EL (cell line): ENCODE measurements around the gene ABCC9.
A peak's percentile ranks its signal among the peaks of the same experiment; 100 is the strongest.

Source experiments
- DNase-seq: peaks from one replicate; pipeline ENCODE4 v3.0.0-alpha.2; 2016

The ABCC9 gene

DNA sequence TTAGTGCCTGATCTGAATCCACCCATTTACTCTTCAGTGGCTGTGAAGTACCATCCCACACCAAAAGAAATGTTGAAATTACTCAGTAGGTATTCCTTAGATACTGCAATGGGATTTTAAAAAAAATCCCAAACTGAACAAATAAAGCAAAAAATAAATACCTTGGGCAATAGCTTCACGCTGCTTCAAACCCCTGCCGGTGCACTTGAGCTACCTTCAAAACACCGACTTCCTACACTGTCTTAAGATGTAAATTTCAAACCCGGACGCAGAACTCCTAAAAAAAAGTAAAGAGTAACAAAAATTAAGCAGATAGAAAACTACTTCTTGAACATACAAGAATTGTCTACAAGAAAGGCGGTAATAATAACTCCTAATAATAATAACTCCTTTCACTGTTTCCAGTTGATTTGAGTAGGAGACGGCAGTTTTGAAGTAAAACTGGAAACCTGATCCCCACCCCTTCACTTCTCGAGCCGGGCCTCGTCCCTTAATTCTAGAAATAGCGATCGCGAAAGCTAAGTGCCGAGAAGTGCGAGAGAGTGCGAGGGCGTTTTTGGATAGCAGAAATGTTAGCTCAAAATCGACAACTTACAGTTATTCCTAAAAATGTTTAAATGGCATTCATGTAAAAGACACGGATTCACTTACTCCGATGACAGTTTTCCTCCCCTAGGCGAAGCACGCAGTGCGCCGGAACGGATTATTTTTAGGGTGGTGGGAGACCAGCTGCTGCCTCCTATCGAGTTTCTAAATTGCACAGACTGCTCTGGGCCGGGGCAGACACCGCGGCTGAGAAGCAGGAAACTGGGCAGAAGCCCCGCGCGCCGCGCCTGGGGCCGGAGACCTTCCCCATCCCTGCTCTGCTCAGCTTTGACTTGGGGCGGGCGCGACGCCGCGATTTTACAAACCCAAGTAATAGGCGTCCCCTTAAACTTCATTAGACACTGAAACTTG is at the start of gene ABCC9:
ABCC9 (minus strand) TSS at position 878 of the 957 bp plus-strand sequence. CDS start 4,752 bp downstream, outside the sequence.
- peak; percentile 53 for DNase-seq

DNA sequence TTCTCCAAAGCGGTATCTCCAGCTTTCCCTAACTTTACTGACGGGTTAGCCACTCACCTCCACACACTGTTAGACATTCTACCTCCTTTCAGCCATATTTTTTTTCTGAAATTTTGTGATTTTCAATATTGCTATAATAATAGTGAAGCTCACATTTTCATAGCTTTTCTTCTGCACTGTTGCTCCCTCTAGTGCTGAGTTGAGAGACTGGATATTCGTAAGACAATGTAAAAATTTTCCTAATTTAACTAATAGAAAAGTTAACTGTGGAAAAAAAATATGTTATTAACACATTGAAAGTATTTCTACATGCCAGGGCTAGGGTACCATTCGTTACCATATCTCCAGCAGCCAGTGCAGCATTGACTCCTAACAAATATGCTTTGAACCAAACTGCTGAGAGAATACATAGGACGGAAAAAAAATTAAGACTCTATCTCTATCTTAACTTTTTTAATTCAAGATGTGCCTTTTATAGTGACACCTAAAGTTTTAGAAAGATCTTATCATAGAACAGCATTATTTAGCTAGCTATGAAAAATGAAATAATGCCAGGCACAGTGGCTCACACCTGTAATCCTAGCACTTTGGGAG is 48.7 kb upstream of the ABCC9 start:
- DNase-seq = peak; percentile 36

DNA sequence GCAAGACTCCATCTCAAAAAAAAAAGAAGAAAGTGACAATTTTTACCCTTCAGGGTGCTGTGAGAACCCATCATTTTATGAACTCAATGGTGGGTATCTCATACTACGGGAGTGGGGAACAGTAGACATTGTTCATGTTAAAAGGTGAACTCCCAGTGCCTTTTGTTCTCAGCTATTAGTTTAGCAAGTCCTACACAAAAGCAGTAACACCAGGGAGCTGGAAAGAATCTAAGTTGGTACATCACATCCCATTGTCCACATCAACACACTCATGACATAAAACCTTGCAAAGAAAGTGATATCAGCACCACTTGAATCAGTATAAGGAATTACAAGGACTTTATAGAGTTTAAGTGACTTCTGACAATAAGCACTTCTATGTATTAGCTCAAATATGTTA is 47.4 kb upstream of the ABCC9 start:
- no peak for DNase-seq

DNA sequence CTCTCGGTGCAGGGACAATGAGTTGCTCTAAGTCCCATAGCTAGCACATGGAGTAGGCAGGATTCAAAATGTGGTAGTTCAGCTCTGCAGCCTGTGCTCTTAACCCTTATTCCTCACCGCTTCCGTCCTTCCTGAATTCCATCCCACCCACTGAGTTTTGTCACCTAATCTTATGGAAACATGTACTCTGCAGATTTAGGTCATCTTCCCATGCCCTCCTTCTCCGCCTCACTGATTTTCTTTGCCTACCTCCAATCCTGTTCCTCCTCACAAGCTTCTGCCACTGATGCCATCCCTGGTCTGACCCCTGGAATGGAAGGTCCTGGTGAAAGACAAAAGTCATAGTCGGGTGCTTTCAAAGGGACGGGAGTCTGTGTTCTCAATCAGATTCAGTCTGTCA is 46.5 kb upstream of the ABCC9 start:
- no peak for DNase-seq

DNA sequence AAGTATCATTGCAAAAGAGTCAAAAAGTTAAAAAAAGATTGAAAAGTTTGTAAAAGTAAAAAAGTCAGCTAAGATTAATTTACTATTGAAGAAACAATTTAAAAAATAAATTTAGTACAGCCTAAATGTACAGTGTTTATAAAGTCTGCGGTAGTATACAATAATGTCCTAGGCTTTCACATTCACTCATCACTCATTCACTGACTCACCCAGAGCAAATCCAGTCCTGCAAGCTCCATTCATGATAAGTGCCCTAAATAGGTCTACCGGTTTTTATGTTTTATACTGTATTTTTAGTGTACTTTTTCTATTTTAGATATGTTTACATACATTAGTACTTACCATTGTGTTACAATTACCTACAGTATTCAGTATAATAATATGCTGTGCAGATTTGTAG is 43.9 kb upstream of the ABCC9 start:
- DNase-seq = no peak

DNA sequence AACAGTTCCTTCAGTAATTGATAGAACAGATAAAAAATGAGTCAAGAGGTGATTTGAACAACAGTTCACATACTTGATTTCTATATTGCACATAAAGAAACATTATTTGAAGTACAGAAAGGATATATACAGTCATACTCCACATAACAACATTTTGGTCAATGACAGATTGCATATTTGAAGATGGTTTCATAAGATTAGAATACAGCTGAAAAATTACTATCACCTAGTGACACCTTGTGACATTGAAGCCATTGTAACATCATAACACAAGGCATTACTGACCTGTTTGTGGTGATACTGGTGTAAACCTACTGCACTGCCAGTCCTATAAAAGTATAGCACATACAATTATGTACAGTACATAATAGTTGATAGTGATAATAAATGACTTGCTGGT is 43.1 kb upstream of the ABCC9 start:
- DNase-seq = no peak

DNA sequence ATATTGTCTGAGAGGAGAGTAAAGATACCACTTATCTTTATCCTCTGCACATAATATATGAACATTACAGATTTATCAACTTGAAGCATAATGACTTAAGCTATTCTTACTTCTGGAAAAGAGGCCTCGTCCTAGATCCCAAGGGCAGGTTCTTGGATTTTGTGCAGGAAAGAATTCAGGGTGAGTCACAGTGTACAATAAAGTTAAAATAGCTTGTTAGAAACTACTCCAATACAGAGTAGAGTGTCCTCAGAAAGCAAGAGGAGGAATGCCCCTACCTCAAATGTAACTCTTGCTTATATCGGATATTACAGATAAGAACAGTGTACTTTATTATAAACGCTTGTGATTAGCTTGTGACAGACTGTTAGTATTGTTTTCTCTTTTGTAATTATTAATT is 41.9 kb upstream of the ABCC9 start:
- no peak for DNase-seq

DNA sequence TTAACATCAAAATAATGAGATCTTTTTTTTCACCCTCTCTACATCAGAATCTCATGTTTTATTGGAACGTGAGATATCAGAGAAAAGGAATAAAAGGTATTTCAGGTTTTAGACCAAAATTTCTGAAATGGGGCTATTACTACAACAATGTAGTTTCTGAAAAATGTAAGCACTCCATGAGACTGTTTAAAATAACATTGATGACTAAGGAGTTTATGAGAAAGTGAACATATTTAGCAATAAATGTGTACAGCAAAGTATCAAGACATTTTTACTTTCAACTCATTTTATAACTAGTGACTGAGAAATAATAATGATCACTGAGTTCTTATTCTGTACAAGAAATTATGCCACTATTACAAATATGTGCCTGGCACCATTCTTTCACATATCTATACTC is 39.3 kb upstream of the ABCC9 start:
- no peak for DNase-seq

DNA sequence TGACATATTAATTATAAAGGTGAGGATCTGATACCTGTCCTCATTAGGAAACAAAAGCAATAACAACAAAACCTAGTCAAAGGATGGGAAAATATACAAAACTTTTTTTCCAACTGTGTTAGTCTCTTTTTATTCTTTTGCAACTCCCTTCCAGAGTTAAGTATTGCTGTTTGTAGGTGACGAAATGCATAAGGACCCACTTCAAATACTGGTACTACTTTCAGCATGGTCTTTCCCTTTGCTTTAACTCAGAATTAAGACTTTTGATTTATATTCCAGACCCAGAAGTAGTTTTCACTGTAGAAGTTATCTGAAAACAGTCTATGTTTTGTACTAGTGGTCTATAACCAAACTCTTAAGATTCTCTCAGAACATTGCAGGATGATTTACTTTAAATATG is 34.1 kb upstream of the ABCC9 start:
- no peak for DNase-seq

DNA sequence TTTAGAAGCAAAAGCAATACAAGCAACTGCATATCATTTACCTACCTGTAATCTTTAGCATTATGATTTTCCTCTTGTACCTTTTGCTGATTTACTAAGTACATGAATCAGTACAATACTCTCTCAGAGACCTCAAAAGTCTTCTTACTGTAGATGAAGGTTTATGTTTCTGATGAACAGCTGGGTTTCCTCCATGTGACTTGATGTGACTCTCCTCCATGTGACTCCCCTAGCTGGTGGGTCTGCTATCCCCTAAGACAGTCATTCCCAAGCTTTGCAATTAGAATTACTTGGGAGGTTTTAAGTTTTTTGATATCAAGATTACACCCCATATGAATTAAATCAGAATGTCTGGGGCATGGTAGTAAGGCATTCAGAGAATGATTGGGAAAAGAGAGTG is 32.0 kb upstream of the ABCC9 start:
- no peak for DNase-seq

DNA sequence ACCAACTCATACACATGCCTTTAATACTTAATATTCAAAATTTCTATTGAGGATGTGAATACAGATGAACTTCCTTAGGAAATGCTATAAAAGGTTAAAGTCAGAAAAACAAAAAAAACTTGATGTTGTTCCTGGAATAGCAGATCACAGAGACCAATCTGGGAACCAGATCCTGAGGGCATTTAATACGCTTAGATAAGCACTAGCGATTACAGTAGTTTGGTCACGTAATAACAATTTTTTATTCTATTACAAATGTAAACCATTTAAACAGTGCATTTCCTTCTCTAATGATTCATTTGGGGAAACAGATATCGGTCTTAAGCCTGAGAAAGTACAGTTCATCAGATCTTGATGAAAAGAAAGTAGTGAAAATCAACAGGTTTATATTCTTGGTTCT is 30.8 kb upstream of the ABCC9 start:
- DNase-seq = no peak

DNA sequence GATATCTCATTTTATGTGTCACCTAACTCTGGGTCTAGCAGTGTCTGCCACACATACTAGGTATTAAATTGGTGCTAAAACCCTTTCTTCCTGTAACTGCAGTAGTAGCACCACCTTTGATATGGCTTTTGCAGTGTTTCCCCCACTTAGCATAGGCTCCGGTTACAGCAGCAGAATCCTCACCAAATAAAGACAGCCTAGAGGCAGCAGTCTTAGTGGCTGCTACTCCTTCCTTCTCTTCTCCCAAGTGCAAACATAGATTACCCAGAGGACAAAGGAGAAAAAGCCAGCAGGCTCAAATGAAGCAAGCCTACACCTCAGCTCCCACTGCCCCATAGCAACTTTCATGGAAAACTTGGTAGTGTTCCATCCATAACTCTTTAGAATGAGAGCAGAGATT is 30.1 kb upstream of the ABCC9 start:
- no peak for DNase-seq

DNA sequence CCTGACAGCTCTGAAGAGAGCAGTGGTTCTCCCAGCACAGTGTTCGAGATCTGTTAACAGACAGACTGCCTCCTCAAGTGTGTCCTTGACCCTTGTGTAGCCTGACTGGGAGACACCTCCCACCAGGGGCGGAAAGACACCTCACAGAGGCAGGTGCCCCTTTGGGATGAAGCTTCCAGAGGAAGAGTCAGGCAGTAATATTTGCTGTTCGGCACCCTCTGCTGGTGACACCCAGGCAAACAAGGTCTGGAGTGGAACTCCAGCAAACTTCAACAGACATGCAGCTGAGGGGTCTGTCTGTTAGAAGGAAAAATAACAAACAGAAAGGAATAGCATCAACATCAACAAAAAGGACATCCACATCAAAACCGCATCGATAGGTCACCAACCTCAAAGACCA is 21.6 kb upstream of the ABCC9 start:
- no peak for DNase-seq

DNA sequence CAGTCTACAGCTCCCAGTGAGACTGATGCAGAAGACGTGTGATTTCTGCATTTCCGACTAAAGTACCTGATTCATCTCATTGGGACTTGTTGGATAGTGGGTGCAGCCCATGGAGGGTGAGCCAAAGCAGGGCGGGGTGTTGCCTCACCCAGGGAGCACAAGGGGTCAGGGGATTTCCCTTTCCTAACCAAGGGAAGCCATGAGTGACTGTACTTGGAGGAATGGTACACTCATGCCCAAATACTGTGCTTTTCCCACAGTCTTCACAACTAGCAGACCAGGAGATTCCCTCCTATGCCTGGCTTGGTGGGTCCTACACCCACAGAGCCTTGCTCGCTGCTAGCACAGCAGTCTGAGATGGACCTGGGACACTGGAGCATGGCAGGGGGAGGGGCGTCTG is 21.0 kb upstream of the ABCC9 start:
- peak; percentile 92 for DNase-seq

DNA sequence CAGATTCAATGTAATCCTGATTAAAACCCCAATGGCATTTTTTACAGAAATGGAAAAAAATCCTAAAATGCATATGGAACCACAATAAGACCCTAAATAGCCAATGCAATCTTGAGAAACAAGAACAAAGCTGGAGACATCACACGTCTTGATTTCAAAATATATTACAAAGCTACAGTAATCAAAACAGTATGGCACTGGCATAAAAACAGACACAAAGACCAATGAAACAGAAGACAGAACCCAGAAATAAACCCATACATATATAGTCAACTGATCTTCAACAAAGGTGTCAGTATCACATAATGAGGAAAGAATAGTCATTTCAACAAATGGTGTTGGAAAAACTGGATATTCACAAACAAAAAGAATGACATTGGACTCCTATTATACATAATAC is 9.4 kb upstream of the ABCC9 start:
- no peak for DNase-seq

DNA sequence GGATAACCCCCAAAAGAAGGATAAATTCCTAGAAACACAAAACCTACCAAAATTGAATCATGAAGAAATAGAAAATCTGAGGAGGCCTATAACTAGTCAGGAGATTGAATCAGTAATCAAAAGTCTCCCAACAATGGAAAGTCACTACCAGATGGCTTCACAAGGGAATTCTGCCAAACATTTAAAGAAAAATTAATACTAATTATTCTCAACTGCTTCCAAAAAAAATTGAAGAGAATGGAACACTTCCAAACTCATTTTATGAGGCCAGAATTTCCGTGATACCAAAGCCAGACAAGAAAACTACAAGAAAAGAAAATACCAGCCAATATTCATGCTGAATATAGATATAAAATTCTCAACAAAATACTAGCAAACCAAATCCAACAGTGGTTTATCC is 7.8 kb upstream of the ABCC9 start:
- no peak for DNase-seq

DNA sequence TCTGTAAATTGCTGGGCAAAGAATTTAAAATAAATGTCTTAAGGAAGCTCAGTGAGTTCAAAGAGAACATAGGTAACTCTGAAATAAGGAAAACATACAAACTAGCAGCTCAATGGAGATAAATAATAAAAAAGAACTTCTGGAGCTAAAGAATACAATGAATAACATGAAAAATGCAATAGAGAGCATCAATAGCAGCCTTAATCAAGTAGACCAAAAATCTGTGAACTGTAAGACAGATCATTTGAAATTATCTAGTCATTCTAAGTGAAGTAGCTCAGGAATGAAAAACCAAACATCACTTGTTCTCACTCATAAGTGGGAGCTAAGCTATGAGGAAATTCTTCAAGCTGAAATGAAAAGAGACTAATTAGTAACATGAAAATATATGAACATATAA is 5.8 kb upstream of the ABCC9 start:
- DNase-seq = no peak

DNA sequence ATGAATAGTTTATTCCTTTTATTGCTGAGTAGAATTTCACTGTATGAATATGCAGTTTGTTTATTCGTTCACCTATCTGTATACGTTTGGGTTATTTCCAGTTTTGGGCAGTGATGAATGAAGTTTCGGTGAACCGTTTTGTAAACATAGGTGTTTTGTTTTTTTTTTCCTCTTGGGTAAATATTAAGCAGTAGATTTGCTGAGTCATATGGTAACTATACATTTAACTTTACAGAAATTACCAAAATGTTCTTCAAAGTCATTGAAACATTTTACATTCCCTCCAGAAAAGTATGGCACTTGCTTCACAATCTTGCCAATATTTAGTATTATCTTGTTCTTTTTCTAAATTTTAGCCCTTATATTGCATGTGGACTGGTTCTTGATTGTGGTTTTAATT is 3.8 kb upstream of the ABCC9 start:
- no peak for DNase-seq

DNA sequence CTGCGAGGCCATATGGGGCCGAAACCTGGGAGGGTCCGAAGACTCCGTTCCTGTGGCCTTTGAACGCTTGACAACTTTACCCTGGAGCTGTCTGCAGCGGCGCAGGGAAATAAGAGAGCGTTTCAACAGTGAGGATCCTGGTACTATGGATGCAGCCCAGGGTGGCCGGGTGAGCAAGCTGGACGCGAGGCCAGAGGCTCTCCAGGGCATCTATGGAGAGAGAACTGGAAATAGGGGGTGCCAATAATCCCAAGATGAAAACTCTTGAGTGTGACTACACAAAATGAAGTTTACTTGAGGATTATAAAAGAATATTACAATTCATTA is 1.1 kb upstream of the ABCC9 start:
- no peak for DNase-seq

DNA sequence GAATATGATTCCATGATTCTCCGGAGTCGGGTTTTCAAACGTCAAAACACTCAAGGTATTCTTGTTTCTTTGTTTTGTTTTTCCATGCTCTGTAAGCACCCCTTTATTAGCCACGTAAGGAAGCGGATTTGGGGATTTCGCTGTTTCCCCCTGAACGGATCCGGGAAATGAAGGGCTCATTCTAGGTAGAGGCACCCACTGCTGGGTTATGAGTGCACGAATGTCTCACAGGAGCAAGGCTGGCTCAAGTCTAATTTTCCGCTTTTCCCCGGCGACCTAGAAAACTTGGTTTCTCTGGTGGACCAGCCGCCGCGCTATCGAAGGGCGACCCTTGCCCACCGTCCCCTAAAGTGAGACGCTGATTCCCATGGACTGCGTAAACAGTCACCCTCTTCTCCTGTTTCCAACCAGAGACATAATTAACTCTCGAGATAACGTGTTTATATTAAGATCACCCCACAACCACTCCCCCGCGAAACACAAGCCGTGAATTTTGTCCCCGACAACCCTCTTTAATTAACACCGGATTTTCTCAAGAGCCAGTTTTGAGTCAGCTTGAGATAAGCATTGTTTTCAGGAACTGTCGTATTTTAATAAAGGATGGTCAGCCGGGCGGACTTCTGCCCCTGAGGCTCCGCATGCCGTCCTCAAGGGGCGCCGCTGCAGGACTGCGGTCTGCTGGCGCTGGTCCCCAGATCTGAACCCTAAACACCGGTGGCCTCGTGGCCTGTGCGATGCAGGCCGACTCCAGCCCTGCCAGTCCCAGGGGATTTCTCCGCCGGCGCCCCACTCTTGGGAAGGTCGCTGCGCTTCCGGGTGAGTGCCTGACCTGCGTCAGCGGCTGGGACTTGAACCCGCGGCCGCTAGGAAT is 515 bp upstream of the ABCC9 start:
- DNase-seq = peak; percentile 60

DNA sequence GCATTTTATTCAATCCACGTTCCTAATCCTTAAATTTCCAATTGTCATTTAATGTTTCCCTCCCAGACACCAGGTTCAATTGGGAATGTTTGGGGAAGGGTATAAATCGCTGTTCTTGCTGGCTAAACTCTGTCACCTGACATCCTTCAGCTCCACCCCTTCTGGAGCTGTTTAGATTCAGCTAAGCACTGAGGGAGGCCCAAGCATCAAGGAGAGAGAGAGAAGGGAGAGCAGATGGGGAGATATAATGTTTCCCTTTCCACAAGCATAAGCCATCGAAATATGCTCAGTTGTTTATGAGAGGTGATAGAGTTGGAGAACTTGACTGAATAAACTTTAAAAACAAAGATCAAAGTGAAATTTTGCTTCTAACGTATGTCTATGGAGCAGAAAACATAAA is 1.8 kb downstream of the ABCC9 start:
- no peak for DNase-seq

DNA sequence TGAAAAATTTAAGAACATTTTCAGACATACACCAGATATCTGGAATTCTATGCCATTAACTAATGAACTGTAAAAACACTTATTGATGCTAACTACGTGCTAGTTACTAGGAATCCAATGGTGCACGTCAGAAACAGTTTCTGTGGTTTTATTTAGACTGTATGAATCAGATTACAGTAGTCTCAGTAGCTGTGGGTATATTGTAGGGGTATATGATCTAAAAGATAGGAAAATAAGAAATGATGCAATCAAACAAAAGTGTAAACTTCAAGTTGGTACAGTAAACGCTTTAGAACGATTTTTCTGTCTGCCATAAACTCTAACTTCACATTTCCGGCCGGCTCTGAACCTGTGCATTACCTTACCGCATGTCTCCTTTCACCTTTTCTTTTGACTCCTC is 2.3 kb downstream of the ABCC9 start:
- no peak for DNase-seq

DNA sequence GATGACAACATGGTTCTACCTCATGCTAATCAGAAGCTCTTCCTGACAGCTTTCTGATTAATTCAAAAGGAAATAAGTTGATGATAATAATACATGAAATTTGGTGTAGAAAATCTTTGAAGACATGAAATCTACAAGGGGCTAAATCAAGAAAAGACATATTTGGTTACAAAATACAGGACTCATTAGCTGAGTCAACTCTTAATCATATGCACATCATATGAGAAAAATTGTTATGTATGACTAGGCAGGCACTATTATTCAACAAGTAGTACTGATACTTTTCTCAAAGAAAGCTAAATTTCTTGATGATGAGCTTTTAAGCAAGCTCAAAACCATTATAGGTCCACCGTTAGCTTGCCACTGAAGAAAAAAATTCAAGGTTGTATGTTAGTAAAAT is 7.1 kb downstream of the ABCC9 start:
- DNase-seq = peak; percentile 26

DNA sequence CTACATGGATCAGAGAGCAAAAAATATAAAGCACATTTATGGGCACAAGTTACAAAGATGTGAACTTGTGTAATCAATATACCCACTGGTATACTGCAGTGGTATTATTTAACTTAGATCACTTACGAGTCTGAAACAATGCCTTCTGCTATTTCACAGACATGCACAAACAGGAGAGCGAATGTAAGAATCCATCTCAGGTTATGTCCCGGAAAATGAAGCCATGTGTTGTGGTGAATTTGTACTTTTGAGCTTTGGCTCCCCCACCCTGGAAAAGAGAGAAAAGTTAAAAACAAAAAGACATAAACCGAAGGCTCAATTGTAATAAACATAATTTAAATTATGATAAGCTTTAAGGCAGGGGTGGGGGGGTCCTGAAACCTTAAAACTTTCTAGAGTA is 7.6 kb downstream of the ABCC9 start:
- no peak for DNase-seq
